K562 (cell line): ENCODE data around the gene KLHL29. TPM values are rescaled to one million over a fixed set of nuclear protein-coding genes. Genes with fewer than 3 reads are reported as not detected.

Source experiments
- ATF2 ChIP-seq: sonication (generic); formaldehyde crosslinking; IDR thresholded peaks from 2 replicates; pipeline ENCODE4 v1.8.1; 2022; ENCODE audit warnings: missing genetic modification reagents
- DMBX1 ChIP-seq: fragments of 250-450 bp; sonication (Bioruptor Pico); IDR thresholded peaks from 2 replicates; pipeline ENCODE4 v1.8.0; 2022; ENCODE audit warnings: inconsistent platforms, mild to moderate bottlenecking, moderate library complexity, borderline replicate concordance
- ZEB2 ChIP-seq: fragments of 450-650 bp; IDR thresholded peaks from 2 replicates; pipeline ENCODE4 v1.6.1; 2016
- ZNF584 ChIP-seq: fragments of 200-800 bp; sonication (Bioruptor generic); IDR thresholded peaks from 2 replicates; pipeline ENCODE4 v1.6.1; 2016; ENCODE audit warnings: low read depth, mild to moderate bottlenecking, missing genetic modification characterization, missing compliant biosample characterization
- polyA plus RNA-seq, 8 experiments: library from polyadenylated mRNA; depleted of rRNA in 4 of 8; stranded (reverse) in 5 of 8; unstranded in 3 of 8; fragments of >200 nt; fragmentation: Nextera tagmentation in 2 of 8; fragmentation: Illumina TruSeq in 1 of 8; extraction: Ambion mirVana in 2 of 8; extraction: Trizol in 1 of 8; gene quantifications; 2 replicates each; pipeline versions ENCODE4 v1.2.1 to v1.2.3, GENCODE V29; 2011 to 2014; ENCODE audit warnings: inconsistent platforms in 1 of 8, missing spikeins in 1 of 8
- total RNA-seq, 7 experiments: library from RNA; depleted of rRNA in 6 of 7; stranded (reverse); fragments of >200 nt in 6 of 7; fragmentation: Illumina TruSeq in 2 of 7; extraction: Trizol in 2 of 7; gene quantifications; 2 replicates each; pipeline versions ENCODE4 v1.2.1 to v1.2.3, GENCODE V29; 2011 to 2021; ENCODE audit warnings: low replicate concordance in 1 of 7
- TF ChIP-seq, protein P1 (sequence below): IDR thresholded peaks from 3 replicates; pipeline ENCODE4 v1.6.1; 2011; ENCODE audit warnings: borderline replicate concordance, mild to moderate bottlenecking; ENCODE audit not compliant: insufficient read length, insufficient read depth
- TF ChIP-seq, protein P2 (sequence below): sonication (generic); formaldehyde crosslinking; IDR thresholded peaks from 2 replicates; pipeline ENCODE4 v1.8.0; 2022; ENCODE audit warnings: mild to moderate bottlenecking, missing genetic modification reagents
- TF ChIP-seq, protein P3 (sequence below): fragments of 250-450 bp; sonication (Bioruptor Pico); IDR thresholded peaks from 2 replicates; pipeline ENCODE4 v1.9.0; 2021; ENCODE audit warnings: mild to moderate bottlenecking, inconsistent platforms

Gene KLHL29
- total and polyA plus RNA-seq, 9 of the 15 experiments (the other 6 are each of a cell fraction or from before 2014, with no cell fraction given), result 0.03 to 0.31 (median 0.08) TPM; not detected in 1

DNA sequence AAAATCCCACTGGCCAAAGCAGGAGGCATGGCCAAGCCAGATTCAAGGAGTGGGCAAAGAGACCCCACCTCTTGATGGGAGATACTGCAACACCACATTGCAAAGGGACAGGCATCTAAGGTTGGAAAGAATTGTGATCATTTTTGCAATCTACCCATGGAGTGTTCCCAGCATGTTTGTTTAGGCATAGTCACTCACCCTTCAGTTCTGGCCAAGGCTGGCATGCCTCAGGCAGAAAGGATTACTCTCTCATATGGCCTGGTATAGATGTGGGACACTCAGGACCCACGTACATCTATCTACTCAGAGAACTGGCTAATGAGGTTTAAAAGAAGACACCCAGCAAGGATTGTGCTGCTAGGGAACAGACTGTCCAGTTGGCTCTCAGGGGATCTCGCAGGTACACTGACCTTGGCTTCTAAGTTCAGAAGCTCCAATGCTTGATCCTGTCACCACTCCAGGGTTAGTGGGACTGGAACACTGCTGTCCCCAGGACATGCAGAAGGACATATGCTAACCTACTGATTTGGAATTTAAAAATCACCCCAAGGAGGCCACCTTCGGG, 183.7 kb downstream of the KLHL29 start (continued):
- TF ChIP-seq ATF2 (CRISPR knock-in tag), result no peak
- no peak for TF ChIP-seq ZNF584 (CRISPR knock-in tag)
- TF ChIP-seq, protein P1, sequence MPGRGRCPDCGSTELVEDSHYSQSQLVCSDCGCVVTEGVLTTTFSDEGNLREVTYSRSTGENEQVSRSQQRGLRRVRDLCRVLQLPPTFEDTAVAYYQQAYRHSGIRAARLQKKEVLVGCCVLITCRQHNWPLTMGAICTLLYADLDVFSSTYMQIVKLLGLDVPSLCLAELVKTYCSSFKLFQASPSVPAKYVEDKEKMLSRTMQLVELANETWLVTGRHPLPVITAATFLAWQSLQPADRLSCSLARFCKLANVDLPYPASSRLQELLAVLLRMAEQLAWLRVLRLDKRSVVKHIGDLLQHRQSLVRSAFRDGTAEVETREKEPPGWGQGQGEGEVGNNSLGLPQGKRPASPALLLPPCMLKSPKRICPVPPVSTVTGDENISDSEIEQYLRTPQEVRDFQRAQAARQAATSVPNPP, result no peak
- TF ChIP-seq, protein P2, sequence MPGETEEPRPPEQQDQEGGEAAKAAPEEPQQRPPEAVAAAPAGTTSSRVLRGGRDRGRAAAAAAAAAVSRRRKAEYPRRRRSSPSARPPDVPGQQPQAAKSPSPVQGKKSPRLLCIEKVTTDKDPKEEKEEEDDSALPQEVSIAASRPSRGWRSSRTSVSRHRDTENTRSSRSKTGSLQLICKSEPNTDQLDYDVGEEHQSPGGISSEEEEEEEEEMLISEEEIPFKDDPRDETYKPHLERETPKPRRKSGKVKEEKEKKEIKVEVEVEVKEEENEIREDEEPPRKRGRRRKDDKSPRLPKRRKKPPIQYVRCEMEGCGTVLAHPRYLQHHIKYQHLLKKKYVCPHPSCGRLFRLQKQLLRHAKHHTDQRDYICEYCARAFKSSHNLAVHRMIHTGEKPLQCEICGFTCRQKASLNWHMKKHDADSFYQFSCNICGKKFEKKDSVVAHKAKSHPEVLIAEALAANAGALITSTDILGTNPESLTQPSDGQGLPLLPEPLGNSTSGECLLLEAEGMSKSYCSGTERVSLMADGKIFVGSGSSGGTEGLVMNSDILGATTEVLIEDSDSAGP (CRISPR knock-in tag), result no peak
- TF ChIP-seq, protein P3, sequence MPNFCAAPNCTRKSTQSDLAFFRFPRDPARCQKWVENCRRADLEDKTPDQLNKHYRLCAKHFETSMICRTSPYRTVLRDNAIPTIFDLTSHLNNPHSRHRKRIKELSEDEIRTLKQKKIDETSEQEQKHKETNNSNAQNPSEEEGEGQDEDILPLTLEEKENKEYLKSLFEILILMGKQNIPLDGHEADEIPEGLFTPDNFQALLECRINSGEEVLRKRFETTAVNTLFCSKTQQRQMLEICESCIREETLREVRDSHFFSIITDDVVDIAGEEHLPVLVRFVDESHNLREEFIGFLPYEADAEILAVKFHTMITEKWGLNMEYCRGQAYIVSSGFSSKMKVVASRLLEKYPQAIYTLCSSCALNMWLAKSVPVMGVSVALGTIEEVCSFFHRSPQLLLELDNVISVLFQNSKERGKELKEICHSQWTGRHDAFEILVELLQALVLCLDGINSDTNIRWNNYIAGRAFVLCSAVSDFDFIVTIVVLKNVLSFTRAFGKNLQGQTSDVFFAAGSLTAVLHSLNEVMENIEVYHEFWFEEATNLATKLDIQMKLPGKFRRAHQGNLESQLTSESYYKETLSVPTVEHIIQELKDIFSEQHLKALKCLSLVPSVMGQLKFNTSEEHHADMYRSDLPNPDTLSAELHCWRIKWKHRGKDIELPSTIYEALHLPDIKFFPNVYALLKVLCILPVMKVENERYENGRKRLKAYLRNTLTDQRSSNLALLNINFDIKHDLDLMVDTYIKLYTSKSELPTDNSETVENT, result no peak
- no peak for TF ChIP-seq ZEB2
- no peak for TF ChIP-seq DMBX1 (CRISPR knock-in tag)
